Measurements from ENCODE around the gene USB1. TPM values are rescaled to one million over a fixed set of nuclear protein-coding genes. Genes with fewer than 3 reads are reported as not detected.
"Not testable (repeated sequence)": the region's sequence is repeated elsewhere in the genome, so short reads cannot be mapped to it uniquely, and the experiment has no call there.

Gene USB1
- total RNA-seq, 1 experiment from 2014 or later: 23.9 TPM

- Histone ChIP-seq H3K27me3 (ENCODE audit: control insufficient read depth, insufficient read depth, low read length) (no peaks in the 10 kb centered on the region), H3K4me3 (ENCODE audit: insufficient read depth, low read depth, low read length) (no peak overlapping the region), H3K36me3 (replicated peaks; ENCODE audit: control insufficient read depth, insufficient read depth, low read length) (no peaks in the 10 kb centered on the region)
- no peak for DNase-seq
These were observed 39.2 kb upstream of the USB1 start for GRCh38 chr16:57962046-57962445.

- DNase-seq: no peak
- no peaks in the 10 kb centered on the region for H3K27me3 ChIP-seq (ENCODE audit: control insufficient read depth, insufficient read depth, low read length)
- H3K4me3 ChIP-seq (ENCODE audit: insufficient read depth, low read depth, low read length): no peak overlapping the region
- no peaks in the 10 kb centered on the region for H3K36me3 ChIP-seq (replicated peaks; ENCODE audit: control insufficient read depth, insufficient read depth, low read length)
These were observed 38.5 kb upstream of the USB1 start for GRCh38 chr16:57962756-57963155.

- no peak for DNase-seq
- Histone ChIP-seq H3K27me3 (ENCODE audit: control insufficient read depth, insufficient read depth, low read length) (no peaks in the 10 kb centered on the region), H3K4me3 (ENCODE audit: insufficient read depth, low read depth, low read length) (no peak overlapping the region), H3K36me3 (replicated peaks; ENCODE audit: control insufficient read depth, insufficient read depth, low read length) (no peaks in the 10 kb centered on the region)
These were observed 37.0 kb upstream of the USB1 start for GRCh38 chr16:57964157-57964700.

GRCh38 chr16:57966204-57966771, 34.9 kb upstream of the USB1 start:
- Histone ChIP-seq H3K36me3 (replicated peaks; ENCODE audit: control insufficient read depth, insufficient read depth, low read length) (no peaks in the 10 kb centered on the region), H3K4me3 (ENCODE audit: insufficient read depth, low read depth, low read length) (no peak overlapping the region), H3K27me3 (ENCODE audit: control insufficient read depth, insufficient read depth, low read length) (no peaks in the 10 kb centered on the region)
- DNase-seq: no peak

GRCh38 chr16:57966986-57967385, 34.2 kb upstream of the USB1 start:
- no peaks in the 10 kb centered on the region for H3K36me3 ChIP-seq (replicated peaks; ENCODE audit: control insufficient read depth, insufficient read depth, low read length)
- no peak overlapping the region for H3K4me3 ChIP-seq (ENCODE audit: insufficient read depth, low read depth, low read length)

GRCh38 chr16:57967916-57968315, 33.3 kb upstream of the USB1 start:
- no peak for DNase-seq
- H3K4me3 ChIP-seq (ENCODE audit: insufficient read depth, low read depth, low read length): no peak overlapping the region
- no peaks in the 10 kb centered on the region for H3K36me3 ChIP-seq (replicated peaks; ENCODE audit: control insufficient read depth, insufficient read depth, low read length)
- H3K27me3 ChIP-seq (ENCODE audit: control insufficient read depth, insufficient read depth, low read length): no peaks in the 10 kb centered on the region

More at GRCh38 chr16:57966986-57967385, 34.2 kb upstream of the USB1 start:
- no peak for DNase-seq
- H3K27me3 ChIP-seq (ENCODE audit: control insufficient read depth, insufficient read depth, low read length): no peaks in the 10 kb centered on the region

- Histone ChIP-seq H3K4me3 (ENCODE audit: insufficient read depth, low read depth, low read length) (no peak overlapping the region), H3K27me3 (ENCODE audit: control insufficient read depth, insufficient read depth, low read length) (no peaks in the 10 kb centered on the region), H3K36me3 (replicated peaks; ENCODE audit: control insufficient read depth, insufficient read depth, low read length) (no peaks in the 10 kb centered on the region)
- DNase-seq: no peak
These were observed 31.6 kb upstream of the USB1 start for GRCh38 chr16:57969451-57970123.

- no peak overlapping the region for H3K4me3 ChIP-seq (ENCODE audit: insufficient read depth, low read depth, low read length)
- DNase-seq: no peak
- no peaks in the 10 kb centered on the region for H3K36me3 ChIP-seq (replicated peaks; ENCODE audit: control insufficient read depth, insufficient read depth, low read length)
- no peaks in the 10 kb centered on the region for H3K27me3 ChIP-seq (ENCODE audit: control insufficient read depth, insufficient read depth, low read length)
These were observed 30.9 kb upstream of the USB1 start for GRCh38 chr16:57970319-57970718.

- Histone ChIP-seq H3K4me3 (ENCODE audit: insufficient read depth, low read depth, low read length) (no peak within 1 kb of the TSS), H3K27me3 (ENCODE audit: control insufficient read depth, insufficient read depth, low read length) (no peaks in the 10 kb centered on the region), H3K36me3 (replicated peaks; ENCODE audit: control insufficient read depth, insufficient read depth, low read length) (no peaks in the 10 kb centered on the region)
- no peak for DNase-seq
These were observed 30.2 kb upstream of the USB1 start, which contains the start of gene CNGB1 for GRCh38 chr16:57970970-57971369. TSS of gene CNGB1 (minus strand) at chr16:57971128. CDS start at chr16:57967286, 3,842 bp downstream.

GRCh38 chr16:57971848-57972247, 29.4 kb upstream of the USB1 start:
- DNase-seq: no peak
- Histone ChIP-seq H3K27me3 (ENCODE audit: control insufficient read depth, insufficient read depth, low read length) (no peaks in the 10 kb centered on the region), H3K36me3 (replicated peaks; ENCODE audit: control insufficient read depth, insufficient read depth, low read length) (no peaks in the 10 kb centered on the region), H3K4me3 (ENCODE audit: insufficient read depth, low read depth, low read length) (no peak overlapping the region)

GRCh38 chr16:57972306-57972705, 28.9 kb upstream of the USB1 start:
- Histone ChIP-seq H3K4me3 (ENCODE audit: insufficient read depth, low read depth, low read length) (no peak overlapping the region), H3K27me3 (ENCODE audit: control insufficient read depth, insufficient read depth, low read length) (no peaks in the 10 kb centered on the region), H3K36me3 (replicated peaks; ENCODE audit: control insufficient read depth, insufficient read depth, low read length) (no peaks in the 10 kb centered on the region)
- no peak for DNase-seq

- DNase-seq: no peak
- Histone ChIP-seq H3K4me3 (ENCODE audit: insufficient read depth, low read depth, low read length) (no peak overlapping the region), H3K36me3 (replicated peaks; ENCODE audit: control insufficient read depth, insufficient read depth, low read length) (no peaks in the 10 kb centered on the region), H3K27me3 (ENCODE audit: control insufficient read depth, insufficient read depth, low read length) (no peaks in the 10 kb centered on the region)
These were observed 24.8 kb upstream of the USB1 start for GRCh38 chr16:57976331-57976796.

GRCh38 chr16:57977418-57978069, 23.7 kb upstream of the USB1 start:
- Histone ChIP-seq H3K36me3 (replicated peaks; ENCODE audit: control insufficient read depth, insufficient read depth, low read length) (no peaks in the 10 kb centered on the region), H3K4me3 (ENCODE audit: insufficient read depth, low read depth, low read length) (no peak overlapping the region), H3K27me3 (ENCODE audit: control insufficient read depth, insufficient read depth, low read length) (no peaks in the 10 kb centered on the region)
- peak; percentile 81 for DNase-seq

- H3K27me3 ChIP-seq (ENCODE audit: control insufficient read depth, insufficient read depth, low read length); H3K4me3 ChIP-seq (ENCODE audit: insufficient read depth, low read depth, low read length); DNase-seq: not testable (repeated sequence)
These were observed 23.1 kb upstream of the USB1 start for GRCh38 chr16:57978070-57978465.

More at GRCh38 chr16:57978070-57978465, 23.1 kb upstream of the USB1 start:
- H3K36me3 ChIP-seq (replicated peaks; ENCODE audit: control insufficient read depth, insufficient read depth, low read length): not testable (repeated sequence)

All from H7 (cell line).